Measurements from ENCODE around the gene OR4E2.

DNA sequence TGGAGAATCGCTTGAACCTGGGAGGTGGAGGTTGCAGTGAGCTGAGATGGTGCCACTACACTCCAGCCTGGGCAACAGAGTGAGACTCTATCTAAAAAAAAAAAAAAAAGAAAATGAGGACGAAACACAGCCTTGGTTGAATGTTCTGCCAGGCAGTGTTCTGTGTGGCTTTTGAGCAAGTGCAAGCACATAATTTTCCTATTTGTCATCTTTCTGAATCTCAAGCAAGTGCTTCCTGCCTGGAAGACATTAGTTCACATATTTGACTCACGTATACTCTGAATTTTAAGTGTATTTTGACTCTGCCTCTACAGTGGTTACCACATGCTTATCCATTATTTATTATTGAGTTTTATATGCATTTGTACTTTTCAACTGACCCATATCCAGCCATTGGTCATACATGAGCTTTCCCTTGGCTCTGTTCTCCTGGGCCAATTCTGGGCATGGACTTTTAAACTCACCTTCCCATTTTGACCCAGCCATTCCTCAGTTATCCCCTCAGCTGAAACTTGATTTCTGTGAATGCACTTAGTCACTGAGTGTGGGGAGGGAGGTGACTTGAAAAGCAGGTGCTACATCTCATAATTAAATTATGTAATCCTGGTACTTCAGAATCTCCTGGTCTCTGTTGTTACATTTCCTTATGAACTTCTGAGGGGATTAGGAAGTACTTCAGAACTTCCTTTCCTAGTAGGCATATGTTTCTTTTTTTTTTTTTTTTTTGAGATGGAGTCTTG, 27.0 kb upstream of the OR4E2 start:
- TF ChIP-seq, protein P1, sequence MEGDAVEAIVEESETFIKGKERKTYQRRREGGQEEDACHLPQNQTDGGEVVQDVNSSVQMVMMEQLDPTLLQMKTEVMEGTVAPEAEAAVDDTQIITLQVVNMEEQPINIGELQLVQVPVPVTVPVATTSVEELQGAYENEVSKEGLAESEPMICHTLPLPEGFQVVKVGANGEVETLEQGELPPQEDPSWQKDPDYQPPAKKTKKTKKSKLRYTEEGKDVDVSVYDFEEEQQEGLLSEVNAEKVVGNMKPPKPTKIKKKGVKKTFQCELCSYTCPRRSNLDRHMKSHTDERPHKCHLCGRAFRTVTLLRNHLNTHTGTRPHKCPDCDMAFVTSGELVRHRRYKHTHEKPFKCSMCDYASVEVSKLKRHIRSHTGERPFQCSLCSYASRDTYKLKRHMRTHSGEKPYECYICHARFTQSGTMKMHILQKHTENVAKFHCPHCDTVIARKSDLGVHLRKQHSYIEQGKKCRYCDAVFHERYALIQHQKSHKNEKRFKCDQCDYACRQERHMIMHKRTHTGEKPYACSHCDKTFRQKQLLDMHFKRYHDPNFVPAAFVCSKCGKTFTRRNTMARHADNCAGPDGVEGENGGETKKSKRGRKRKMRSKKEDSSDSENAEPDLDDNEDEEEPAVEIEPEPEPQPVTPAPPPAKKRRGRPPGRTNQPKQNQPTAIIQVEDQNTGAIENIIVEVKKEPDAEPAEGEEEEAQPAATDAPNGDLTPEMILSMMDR (IDR thresholded peaks at IDR 0.05; ENCODE audit: insufficient read depth, low read length): no peak
- TF ChIP-seq POLR2AphosphoS5 (IDR thresholded peaks at IDR 0.05; ENCODE audit: low read depth) (no peak), GABPA (IDR thresholded peaks at IDR 0.05; ENCODE audit: low read depth) (no peak)
- TF ChIP-seq, protein P2, sequence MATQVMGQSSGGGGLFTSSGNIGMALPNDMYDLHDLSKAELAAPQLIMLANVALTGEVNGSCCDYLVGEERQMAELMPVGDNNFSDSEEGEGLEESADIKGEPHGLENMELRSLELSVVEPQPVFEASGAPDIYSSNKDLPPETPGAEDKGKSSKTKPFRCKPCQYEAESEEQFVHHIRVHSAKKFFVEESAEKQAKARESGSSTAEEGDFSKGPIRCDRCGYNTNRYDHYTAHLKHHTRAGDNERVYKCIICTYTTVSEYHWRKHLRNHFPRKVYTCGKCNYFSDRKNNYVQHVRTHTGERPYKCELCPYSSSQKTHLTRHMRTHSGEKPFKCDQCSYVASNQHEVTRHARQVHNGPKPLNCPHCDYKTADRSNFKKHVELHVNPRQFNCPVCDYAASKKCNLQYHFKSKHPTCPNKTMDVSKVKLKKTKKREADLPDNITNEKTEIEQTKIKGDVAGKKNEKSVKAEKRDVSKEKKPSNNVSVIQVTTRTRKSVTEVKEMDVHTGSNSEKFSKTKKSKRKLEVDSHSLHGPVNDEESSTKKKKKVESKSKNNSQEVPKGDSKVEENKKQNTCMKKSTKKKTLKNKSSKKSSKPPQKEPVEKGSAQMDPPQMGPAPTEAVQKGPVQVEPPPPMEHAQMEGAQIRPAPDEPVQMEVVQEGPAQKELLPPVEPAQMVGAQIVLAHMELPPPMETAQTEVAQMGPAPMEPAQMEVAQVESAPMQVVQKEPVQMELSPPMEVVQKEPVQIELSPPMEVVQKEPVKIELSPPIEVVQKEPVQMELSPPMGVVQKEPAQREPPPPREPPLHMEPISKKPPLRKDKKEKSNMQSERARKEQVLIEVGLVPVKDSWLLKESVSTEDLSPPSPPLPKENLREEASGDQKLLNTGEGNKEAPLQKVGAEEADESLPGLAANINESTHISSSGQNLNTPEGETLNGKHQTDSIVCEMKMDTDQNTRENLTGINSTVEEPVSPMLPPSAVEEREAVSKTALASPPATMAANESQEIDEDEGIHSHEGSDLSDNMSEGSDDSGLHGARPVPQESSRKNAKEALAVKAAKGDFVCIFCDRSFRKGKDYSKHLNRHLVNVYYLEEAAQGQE (IDR thresholded peaks at IDR 0.05; ENCODE audit: insufficient replicate concordance, low read depth): no peak

Measured in HL-60 (cell line).